KMS-11 (cell line): ENCODE measurements around the gene MAP3K10.
A peak's percentile ranks its signal among the peaks of the same experiment; 100 is the strongest.

Experiments
- H2AFZ ChIP-seq: fragments of 200-600 bp; sonication (generic); 2 replicates; pipeline ENCODE4 v1.6.1; 2016; ENCODE audit warnings: antibody characterized with exemption, mixed run types, low read depth
- H3K27ac ChIP-seq: fragments of 200-600 bp; sonication (generic); 2 replicates; pipeline ENCODE4 v1.6.1; 2016; ENCODE audit warnings: mild to moderate bottlenecking, mixed run types
- H3K27me3 ChIP-seq: fragments of 200-600 bp; sonication (generic); 2 replicates; pipeline ENCODE4 v1.6.1; 2017; ENCODE audit warnings: mild to moderate bottlenecking, low read depth, mixed run types, moderate library complexity; ENCODE audit not compliant: insufficient read depth
- H3K36me3 ChIP-seq: fragments of 200-600 bp; sonication (generic); 2 replicates; pipeline ENCODE4 v1.6.1; 2017; ENCODE audit warnings: mild to moderate bottlenecking, mixed run types; ENCODE audit not compliant: insufficient read depth
- H3K4me1 ChIP-seq: fragments of 200-600 bp; sonication (generic); 2 replicates; pipeline ENCODE4 v1.6.1; 2016; ENCODE audit warnings: mild to moderate bottlenecking, low read depth, mixed run types; ENCODE audit not compliant: poor library complexity, severe bottlenecking
- H3K4me2 ChIP-seq: fragments of 200-600 bp; sonication (generic); 2 replicates; pipeline ENCODE4 v1.7.0; 2016; ENCODE audit warnings: mild to moderate bottlenecking, mixed run types
- H3K4me3 ChIP-seq: fragments of 200-600 bp; sonication (generic); IDR thresholded peaks from 2 replicates; pipeline ENCODE4 v1.6.1; 2017; ENCODE audit warnings: low read depth, low read length, mixed read lengths; ENCODE audit not compliant: insufficient read depth
- H3K79me2 ChIP-seq: fragments of 200-600 bp; sonication (generic); 2 replicates; pipeline ENCODE4 v1.6.1; 2016; ENCODE audit warnings: low read depth, mixed run types; ENCODE audit not compliant: insufficient read depth
- H3K9ac ChIP-seq: fragments of 200-600 bp; sonication (generic); 2 replicates; pipeline ENCODE4 v1.6.1; 2016; ENCODE audit warnings: mild to moderate bottlenecking, mixed run types
- H4K20me1 ChIP-seq: fragments of 200-600 bp; sonication (generic); 2 replicates; pipeline ENCODE4 v1.6.1; 2016; ENCODE audit warnings: mild to moderate bottlenecking, mixed run types; ENCODE audit not compliant: insufficient read depth
- TF ChIP-seq, protein P1 (sequence below): fragments of 200-600 bp; sonication (generic); conservative IDR thresholded peaks from 2 replicates; pipeline ENCODE4 v1.6.1; 2017; ENCODE audit warnings: low read depth, mild to moderate bottlenecking, antibody characterized with exemption, low read length, moderate library complexity, mixed read lengths

Gene MAP3K10

DNA sequence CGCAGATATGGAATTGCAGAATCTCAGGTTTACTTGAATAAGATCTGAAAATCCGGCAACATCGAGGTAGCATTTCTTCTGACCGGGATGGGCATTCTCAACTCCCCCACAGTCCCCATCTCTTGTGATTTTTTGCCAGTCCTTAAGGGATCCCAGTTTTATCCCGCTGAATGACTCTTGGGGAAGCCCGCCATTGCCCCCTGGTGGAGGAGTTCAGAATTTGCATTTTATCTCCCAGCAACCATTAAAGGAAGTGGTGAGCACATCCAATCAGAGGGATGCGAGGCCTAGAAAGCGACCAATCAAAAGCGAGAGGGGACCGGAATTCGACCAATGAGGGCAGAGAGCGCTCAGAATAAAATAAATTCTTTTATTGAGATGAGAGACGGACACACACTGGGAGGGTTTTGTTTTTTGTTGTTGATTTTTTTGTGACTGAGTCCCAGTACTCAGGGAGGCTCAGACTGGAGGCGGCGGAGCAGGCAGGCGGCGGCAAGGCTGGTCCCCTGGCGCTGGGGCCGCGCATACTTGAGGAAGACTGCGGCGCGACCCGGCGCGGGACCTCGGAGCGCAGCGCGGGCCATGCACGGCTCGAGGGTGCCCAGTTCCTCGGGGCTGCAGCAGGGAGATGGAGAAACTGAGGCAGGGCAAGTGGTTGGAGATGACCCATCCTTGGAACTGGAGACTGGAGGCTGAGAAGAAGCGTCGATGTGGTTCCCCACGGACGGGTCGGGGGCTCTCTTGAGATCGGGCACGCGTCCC lies 30.8 kb downstream of the MAP3K10 start:
- Histone ChIP-seq H3K4me3 (no peak overlapping the region), H3K27ac (no peak overlapping the region), H3K27me3 (no peaks in the 10 kb centered on the region; the same call in 1 of the 2 replicates), H2AFZ (no peak overlapping the region), H3K4me1 (no peaks in the 10 kb centered on the region), H4K20me1 (no peaks in the 10 kb centered on the region), H3K9ac (no peak overlapping the region), H3K79me2 (no peaks in the 10 kb centered on the region), H3K4me2 (no peak overlapping the region), H3K36me3 (no peaks in the 10 kb centered on the region)
- TF ChIP-seq, protein P1, sequence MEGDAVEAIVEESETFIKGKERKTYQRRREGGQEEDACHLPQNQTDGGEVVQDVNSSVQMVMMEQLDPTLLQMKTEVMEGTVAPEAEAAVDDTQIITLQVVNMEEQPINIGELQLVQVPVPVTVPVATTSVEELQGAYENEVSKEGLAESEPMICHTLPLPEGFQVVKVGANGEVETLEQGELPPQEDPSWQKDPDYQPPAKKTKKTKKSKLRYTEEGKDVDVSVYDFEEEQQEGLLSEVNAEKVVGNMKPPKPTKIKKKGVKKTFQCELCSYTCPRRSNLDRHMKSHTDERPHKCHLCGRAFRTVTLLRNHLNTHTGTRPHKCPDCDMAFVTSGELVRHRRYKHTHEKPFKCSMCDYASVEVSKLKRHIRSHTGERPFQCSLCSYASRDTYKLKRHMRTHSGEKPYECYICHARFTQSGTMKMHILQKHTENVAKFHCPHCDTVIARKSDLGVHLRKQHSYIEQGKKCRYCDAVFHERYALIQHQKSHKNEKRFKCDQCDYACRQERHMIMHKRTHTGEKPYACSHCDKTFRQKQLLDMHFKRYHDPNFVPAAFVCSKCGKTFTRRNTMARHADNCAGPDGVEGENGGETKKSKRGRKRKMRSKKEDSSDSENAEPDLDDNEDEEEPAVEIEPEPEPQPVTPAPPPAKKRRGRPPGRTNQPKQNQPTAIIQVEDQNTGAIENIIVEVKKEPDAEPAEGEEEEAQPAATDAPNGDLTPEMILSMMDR, result peak; percentile 97

DNA sequence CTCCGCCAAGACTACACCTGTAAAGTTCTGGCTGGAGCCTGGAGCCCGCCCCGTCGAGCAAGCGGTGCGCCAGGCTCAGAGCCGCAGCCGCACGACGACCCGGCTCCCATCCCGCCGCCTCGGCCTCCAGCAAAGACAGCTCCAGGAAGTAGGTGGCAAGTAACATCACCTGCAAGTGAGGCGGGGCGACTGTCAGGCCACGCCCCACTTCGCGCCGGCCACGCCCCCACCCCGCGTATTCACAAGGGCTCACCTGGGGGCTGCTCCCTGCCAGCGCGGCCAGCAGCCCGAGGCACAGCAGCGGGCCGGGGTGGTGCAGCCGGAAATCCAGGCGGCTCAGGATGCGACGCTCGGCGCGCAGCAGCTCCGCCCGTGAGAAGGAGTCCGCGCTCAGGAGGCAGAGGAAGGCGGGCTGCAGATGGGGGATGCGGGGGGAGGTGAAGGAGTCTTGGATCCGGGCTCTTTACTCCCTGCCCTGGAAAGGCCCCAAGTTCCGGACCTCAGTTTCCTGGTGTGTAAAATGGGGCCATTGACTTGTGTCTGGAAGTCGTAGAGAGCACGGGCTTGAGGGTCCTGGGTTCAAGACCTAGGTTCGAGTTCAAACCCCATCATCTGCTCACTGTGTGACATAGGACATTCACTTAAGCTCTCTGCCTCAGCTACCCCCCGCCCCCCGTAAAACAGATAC lies 32.1 kb downstream of the MAP3K10 start:
- Histone ChIP-seq H4K20me1 (no peaks in the 10 kb centered on the region), H3K4me1 (no peaks in the 10 kb centered on the region), H3K4me3 (no peak overlapping the region), H3K4me2 (no peak overlapping the region), H3K27ac (no peak overlapping the region), H2AFZ (no peak overlapping the region), H3K79me2 (no peaks in the 10 kb centered on the region), H3K9ac (no peak overlapping the region), H3K27me3 (no peaks in the 10 kb centered on the region; the same call in 1 of the 2 replicates), H3K36me3 (no peaks in the 10 kb centered on the region)
- TF ChIP-seq, protein P1, result no peak

DNA sequence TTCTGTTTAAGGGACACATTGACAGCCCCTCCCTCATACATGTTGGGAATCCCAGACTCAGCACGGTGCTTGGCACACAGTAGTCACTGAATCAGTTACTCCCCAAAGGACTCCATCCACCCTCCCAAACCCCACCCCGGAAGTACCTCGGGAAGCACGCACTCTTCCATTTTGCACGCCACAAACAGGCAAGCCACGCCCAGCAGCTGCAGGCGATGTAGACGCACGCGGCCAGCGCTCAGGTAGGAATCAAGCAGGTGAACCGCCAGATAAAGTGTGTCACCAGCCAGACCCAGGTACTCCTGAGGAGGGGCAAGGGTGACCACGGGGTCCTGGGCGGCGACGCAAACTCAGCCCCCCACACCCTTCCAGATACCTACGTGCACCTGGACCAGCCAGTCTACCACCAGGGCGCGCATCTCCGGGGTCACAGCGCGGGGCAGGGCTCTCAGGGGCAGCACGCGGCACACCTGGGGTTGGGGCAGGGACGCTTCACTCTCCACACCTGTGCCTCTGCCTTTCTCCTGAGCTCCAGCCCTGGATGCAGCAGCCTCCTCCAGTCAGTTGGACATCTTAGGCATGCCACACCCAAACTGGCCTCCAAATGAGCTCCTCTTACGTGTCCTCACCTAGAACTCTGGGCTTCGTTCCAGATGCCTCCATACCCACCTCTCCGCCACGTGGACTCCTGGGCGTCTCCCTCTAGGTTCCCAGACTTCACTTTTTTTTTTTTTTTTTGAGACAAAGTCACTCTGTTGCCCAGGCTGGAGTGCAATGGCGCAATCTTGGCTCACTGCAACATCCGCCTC lies 33.3 kb downstream of the MAP3K10 start:
- Histone ChIP-seq H3K27me3 (no peaks in the 10 kb centered on the region), H3K4me2 (no peak overlapping the region), H3K4me1 (no peaks in the 10 kb centered on the region), H2AFZ (no peak overlapping the region), H3K4me3 (no peak overlapping the region), H3K27ac (no peak overlapping the region), H3K9ac (no peak overlapping the region), H4K20me1 (no peaks in the 10 kb centered on the region), H3K79me2 (no peaks in the 10 kb centered on the region), H3K36me3 (no peaks in the 10 kb centered on the region)
- TF ChIP-seq, protein P1, result no peak

DNA sequence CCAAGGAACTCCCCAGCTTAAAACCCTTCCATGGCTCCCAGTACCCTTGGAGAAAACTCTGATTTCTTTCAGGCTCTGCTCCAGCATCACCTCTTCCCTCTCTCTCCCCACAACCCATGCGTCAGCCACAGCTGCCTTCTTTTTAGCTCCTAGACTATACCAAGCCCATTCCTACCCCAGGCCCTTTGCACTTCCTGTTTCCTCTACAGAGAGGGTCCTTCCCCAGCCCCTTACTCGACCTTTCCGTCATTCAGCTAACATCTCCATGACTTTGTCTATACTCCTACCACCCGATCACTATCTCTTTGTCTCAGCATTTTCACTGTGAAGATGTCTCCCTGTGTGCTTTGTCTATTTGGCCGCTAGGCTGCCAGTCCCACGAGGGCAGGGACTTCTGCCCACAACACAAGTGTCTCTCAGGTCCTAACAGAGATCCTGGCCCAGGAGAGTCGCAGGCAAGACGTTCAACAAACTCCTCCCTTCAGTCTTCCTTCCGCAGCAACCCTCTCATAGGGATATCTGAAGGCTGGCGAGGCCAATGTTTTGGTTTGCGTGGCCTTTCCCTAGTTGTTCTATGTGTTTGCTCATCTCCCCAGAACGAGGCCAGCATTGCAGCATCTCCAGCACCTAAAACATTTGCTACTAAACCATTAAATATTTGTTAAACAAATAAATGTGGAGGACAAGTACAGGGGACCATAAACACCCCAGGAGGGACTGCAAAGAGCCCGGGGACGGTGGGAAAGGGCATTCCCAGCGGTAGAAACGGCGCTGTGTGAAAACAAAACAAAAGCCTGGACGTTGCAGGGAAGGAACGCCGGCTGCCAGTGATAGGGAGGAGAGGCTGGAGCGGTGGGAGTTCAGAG lies 34.4 kb downstream of the MAP3K10 start:
- Histone ChIP-seq H3K4me2 (no peak overlapping the region), H3K9ac (no peak overlapping the region), H3K4me1 (no peaks in the 10 kb centered on the region), H3K79me2 (no peaks in the 10 kb centered on the region), H3K27me3 (no peaks in the 10 kb centered on the region), H4K20me1 (no peaks in the 10 kb centered on the region), H3K36me3 (no peaks in the 10 kb centered on the region), H3K4me3 (no peak overlapping the region), H2AFZ (no peak overlapping the region), H3K27ac (no peak overlapping the region)
- TF ChIP-seq, protein P1, result no peak
